Gastroesophageal sphincter (tissue), 4 donors: ENCODE data around the gene LIPN. TPM values are rescaled to one million over a fixed set of nuclear protein-coding genes. Genes with fewer than 3 reads are reported as not detected.

Experiments used
- ATAC-seq: fragments of 150-250 bp; one replicate; pipeline ENCODE4 v1.9.1; 2016; ENCODE audit warnings: mild to moderate bottlenecking, moderate library complexity
- H3K27ac ChIP-seq, 4 donors: fragments of 200-600 bp; sonication (generic) in 3 of 4; 1 replicate in 3 of 4; 2 replicates in 1 of 4; pipeline ENCODE4 v1.5.1; 2016 to 2019
- H3K27me3 ChIP-seq: fragments of 200-600 bp; sonication (generic); one replicate; pipeline ENCODE4 v1.5.1; 2019
- H3K36me3 ChIP-seq, 2 donors: fragments of 200-600 bp; sonication (generic); one replicate each; pipeline ENCODE4 v1.5.1; 2019; ENCODE audit warnings: control low read depth in 1 of 2
- H3K4me1 ChIP-seq, 3 donors: fragments of 200-600 bp; sonication (generic); 1 replicate in 2 of 3; 2 replicates in 1 of 3; pipeline ENCODE4 v1.5.1; 2016 to 2019; ENCODE audit warnings: control low read depth in 2 of 3
- H3K4me3 ChIP-seq, 2 donors: fragments of 200-600 bp; sonication (generic); one replicate each; pipeline ENCODE4 v1.5.1; 2019; ENCODE audit warnings: mild to moderate bottlenecking in 1 of 2, moderate library complexity in 1 of 2
- H3K9me3 ChIP-seq, 3 donors: fragments of 200-600 bp; sonication (generic); one replicate each; pipeline ENCODE4 v1.5.1; 2017 to 2019; ENCODE audit warnings: control low read depth in 2 of 3
- CTCF ChIP-seq, 4 experiments: fragments of 200-600 bp in 2 of 4; fragments of 450-650 bp in 2 of 4; sonication (generic) in 1 of 4; IDR thresholded peaks; one replicate each; pipeline ENCODE4 v1.5.1; 2017 to 2019; ENCODE audit warnings: antibody characterized with exemption in 4 of 4, mild to moderate bottlenecking in 2 of 4, moderate library complexity in 2 of 4
- EP300 ChIP-seq: sonication (generic); formaldehyde crosslinking; IDR thresholded peaks from one replicate; pipeline ENCODE4 v1.6.1; 2017; ENCODE audit warnings: antibody characterized with exemption, mild to moderate bottlenecking
- POLR2A ChIP-seq, 2 donors: fragments of 450-650 bp; IDR thresholded peaks; one replicate each; pipeline ENCODE4 v1.6.1; 2017; ENCODE audit warnings: antibody characterized with exemption in 2 of 2, mild to moderate bottlenecking in 2 of 2, moderate library complexity in 1 of 2
- POLR2AphosphoS5 ChIP-seq: sonication (generic); formaldehyde crosslinking; IDR thresholded peaks from one replicate; pipeline ENCODE4 v1.6.1; 2017; ENCODE audit warnings: antibody characterized with exemption
- WGBS, 2 donors: methylation state at CpG; one replicate each; pipeline ENCODE4 v1.1.5; 2018; ENCODE audit warnings: low coverage in 1 of 2; 5-methylcytosine and 5-hydroxymethylcytosine counted together
- total RNA-seq, 4 donors: library from RNA; depleted of rRNA; stranded (reverse); fragments of >200 nt; gene quantifications; one replicate each; pipeline ENCODE4 v1.1.0, GENCODE V29; 2016

The LIPN gene
- total RNA-seq, 4 donors from 2014 or later = 0.94 TPM; not detected in 3

- ATAC-seq = no peak
- Histone ChIP-seq H3K4me3 (no peak overlapping the region), H3K27ac (no peak overlapping the region), H3K27me3 (no peaks in the 10 kb centered on the region), H3K36me3 (no peaks in the 10 kb centered on the region), H3K9me3 (peaks cover 0 to 13% (median 0%) of the 10 kb centered on the region in 3 donors), H3K4me1 (no peaks in the 10 kb centered on the region)
- TF ChIP-seq CTCF (IDR thresholded peaks at IDR 0.05) (no peak), POLR2AphosphoS5 (no peak), POLR2A (IDR thresholded peaks at IDR 0.05) (no peak), EP300 (no peak)
- WGBS, 2 donors = 43 to 50% methylated on average over 1 of the region's 1 CpG
These were observed 9.6 kb downstream of the LIPN start for GRCh38 chr10:88769384-88769783.

- no peak for ATAC-seq
- Histone ChIP-seq H3K27me3 (peaks cover 3% of the 10 kb centered on the region), H3K9me3 (no peaks in the 10 kb centered on the region), H3K4me1 (no peaks in the 10 kb centered on the region), H3K27ac (no peak overlapping the region), H3K4me3 (no peak overlapping the region), H3K36me3 (no peaks in the 10 kb centered on the region)
- WGBS, 2 donors = 51 to 78% methylated on average over 2 of the region's 2 CpGs
- no peak for TF ChIP-seq CTCF (IDR thresholded peaks at IDR 0.05)
- no peak for TF ChIP-seq POLR2A (IDR thresholded peaks at IDR 0.05)
- TF ChIP-seq POLR2AphosphoS5 = no peak
These were observed 21.4 kb downstream of the LIPN start for GRCh38 chr10:88781206-88781605.

GRCh38 chr10:88782222-88782621 is 22.4 kb downstream of the LIPN start:
- H3K9me3 ChIP-seq = no peaks in the 10 kb centered on the region
- 58 to 65% methylated on average over 3 of the region's 3 CpGs for WGBS, 2 donors

GRCh38 chr10:88783724-88784123 is 23.9 kb downstream of the LIPN start:
- no peaks in the 10 kb centered on the region for H3K4me1 ChIP-seq
- WGBS, 2 donors = 69 to 77% methylated on average over 3 of the region's 3 CpGs

More at GRCh38 chr10:88782222-88782621, 22.4 kb downstream of the LIPN start:
- Histone ChIP-seq H3K36me3 (no peaks in the 10 kb centered on the region), H3K4me1 (no peaks in the 10 kb centered on the region), H3K4me3 (no peak overlapping the region), H3K27me3 (peaks cover 6% of the 10 kb centered on the region), H3K27ac (no peak overlapping the region)
- TF ChIP-seq CTCF (IDR thresholded peaks at IDR 0.05) = no peak
- no peak for TF ChIP-seq POLR2A (IDR thresholded peaks at IDR 0.05)
- no peak for TF ChIP-seq POLR2AphosphoS5
- TF ChIP-seq EP300 = no peak
- ATAC-seq = no peak

More at GRCh38 chr10:88783724-88784123, 23.9 kb downstream of the LIPN start:
- no peak for ATAC-seq
- Histone ChIP-seq H3K27me3 (peaks cover 6% of the 10 kb centered on the region), H3K9me3 (no peaks in the 10 kb centered on the region), H3K27ac (no peak overlapping the region), H3K4me3 (no peak overlapping the region), H3K36me3 (no peaks in the 10 kb centered on the region)
- TF ChIP-seq EP300 (no peak), POLR2A (IDR thresholded peaks at IDR 0.05) (no peak), CTCF (IDR thresholded peaks at IDR 0.05) (no peak), POLR2AphosphoS5 (no peak)
